ENCODE data around the gene CEACAM5. TPM values are rescaled to one million over a fixed set of nuclear protein-coding genes. Genes with fewer than 3 reads are reported as not detected.
A peak's percentile ranks its signal among the peaks of the same experiment; 100 is the strongest.
"Not testable (repeated sequence)": the region's sequence is repeated elsewhere in the genome, so short reads cannot be mapped to it uniquely, and the experiment has no call there.

CEACAM5 gene
- total RNA-seq, 1 donor from 2014 or later: not detected

GRCh38 chr19:41734585-41734984 lies 26.2 kb downstream of the CEACAM5 start:
- H3K27me3 Mint-ChIP-seq (ENCODE audit: low read depth): peaks cover 58% of the 10 kb centered on the region
- no peaks in the 10 kb centered on the region for H3K36me3 Mint-ChIP-seq (ENCODE audit: low read depth)
- intact Hi-C loops (cut with micrococcal nuclease): no loop called here
- no peaks in the 10 kb centered on the region for H3K9me3 Mint-ChIP-seq
- peaks cover 3% of the 10 kb centered on the region for H3K4me1 Mint-ChIP-seq (ENCODE audit: low read depth)
- no peak overlapping the region for H3K4me3 Mint-ChIP-seq (ENCODE audit: low read depth)
- no peak overlapping the region for H3K27ac Mint-ChIP-seq
- DNase-seq (ENCODE audit: low spot score): no peak

GRCh38 chr19:41735071-41735600 lies 26.7 kb downstream of the CEACAM5 start:
- H3K9me3 Mint-ChIP-seq: no peaks in the 10 kb centered on the region
- intact Hi-C loops (cut with micrococcal nuclease): no loop called here
- H3K4me3 Mint-ChIP-seq (ENCODE audit: low read depth): no peak overlapping the region
- H3K27me3 Mint-ChIP-seq (ENCODE audit: low read depth): peaks cover 63% of the 10 kb centered on the region
- H3K27ac Mint-ChIP-seq: no peak overlapping the region
- peaks cover 8% of the 10 kb centered on the region for H3K4me1 Mint-ChIP-seq (ENCODE audit: low read depth)
- no peak for DNase-seq (ENCODE audit: low spot score)
- H3K36me3 Mint-ChIP-seq (ENCODE audit: low read depth): no peaks in the 10 kb centered on the region

- Mint-ChIP-seq H3K9me3 (no peaks in the 10 kb centered on the region), H3K27me3 (ENCODE audit: low read depth) (peaks cover 57% of the 10 kb centered on the region), H3K4me1 (ENCODE audit: low read depth) (peaks cover 20% of the 10 kb centered on the region), H3K27ac (no peak overlapping the region), H3K36me3 (ENCODE audit: low read depth) (no peaks in the 10 kb centered on the region), H3K4me3 (ENCODE audit: low read depth) (no peak overlapping the region)
- DNase-seq (ENCODE audit: low spot score): no peak
- intact Hi-C loops (cut with micrococcal nuclease): no loop called here
Measured at GRCh38 chr19:41739361-41739760, 30.9 kb downstream of the CEACAM5 start.

- H3K27me3 Mint-ChIP-seq (ENCODE audit: low read depth): peaks cover 62% of the 10 kb centered on the region
Measured at GRCh38 chr19:41740415-41741243, 32.2 kb downstream of the CEACAM5 start.

GRCh38 chr19:41741244-41741554 lies 32.8 kb downstream of the CEACAM5 start:
- peaks cover 62% of the 10 kb centered on the region for H3K27me3 Mint-ChIP-seq (ENCODE audit: low read depth)
- H3K4me1 Mint-ChIP-seq (ENCODE audit: low read depth): peaks cover 18% of the 10 kb centered on the region
- no peak overlapping the region for H3K4me3 Mint-ChIP-seq (ENCODE audit: low read depth)
- no peaks in the 10 kb centered on the region for H3K36me3 Mint-ChIP-seq (ENCODE audit: low read depth)
- no peak for DNase-seq (ENCODE audit: low spot score)
- no peaks in the 10 kb centered on the region for H3K9me3 Mint-ChIP-seq
- H3K27ac Mint-ChIP-seq: peak overlapping the region; percentile 51
- intact Hi-C loops (cut with micrococcal nuclease): no loop called here

More at GRCh38 chr19:41740415-41741243, 32.2 kb downstream of the CEACAM5 start:
- H3K4me1 Mint-ChIP-seq (ENCODE audit: low read depth): peaks cover 18% of the 10 kb centered on the region
- no peak overlapping the region for H3K4me3 Mint-ChIP-seq (ENCODE audit: low read depth)
- intact Hi-C loops (cut with micrococcal nuclease): loop anchor here (1.0 kb wide), 1 partner anchor 205 kb away; no protein-coding TSS in a partner anchor
- no peaks in the 10 kb centered on the region for H3K9me3 Mint-ChIP-seq
- DNase-seq (ENCODE audit: low spot score): no peak
- peak overlapping the region; percentile 51 for H3K27ac Mint-ChIP-seq
- H3K36me3 Mint-ChIP-seq (ENCODE audit: low read depth): no peaks in the 10 kb centered on the region

- Mint-ChIP-seq H3K4me1 (ENCODE audit: low read depth) (peaks cover 20% of the 10 kb centered on the region), H3K27ac (no peak overlapping the region), H3K27me3 (ENCODE audit: low read depth) (peaks cover 62% of the 10 kb centered on the region), H3K36me3 (ENCODE audit: low read depth) (no peaks in the 10 kb centered on the region), H3K4me3 (ENCODE audit: low read depth) (no peak overlapping the region), H3K9me3 (no peaks in the 10 kb centered on the region)
- intact Hi-C loops (cut with micrococcal nuclease): loop anchor here (5.0 kb wide), 1 partner anchor 103 kb away; no protein-coding TSS in a partner anchor
- no peak for DNase-seq (ENCODE audit: low spot score)
Measured at GRCh38 chr19:41744850-41745249, 36.4 kb downstream of the CEACAM5 start.

- no peak overlapping the region for H3K4me3 Mint-ChIP-seq (ENCODE audit: low read depth)
- no peak for DNase-seq (ENCODE audit: low spot score)
- peaks cover 61% of the 10 kb centered on the region for H3K27me3 Mint-ChIP-seq (ENCODE audit: low read depth)
- H3K9me3 Mint-ChIP-seq: no peaks in the 10 kb centered on the region
- intact Hi-C loops (cut with micrococcal nuclease): loop anchor here (1.0 to 5.0 kb wide), 2 partner anchors 38 to 103 kb away; no protein-coding TSS in a partner anchor
- peaks cover 12% of the 10 kb centered on the region for H3K4me1 Mint-ChIP-seq (ENCODE audit: low read depth)
- H3K27ac Mint-ChIP-seq: no peak overlapping the region
- H3K36me3 Mint-ChIP-seq (ENCODE audit: low read depth): no peaks in the 10 kb centered on the region
Measured at GRCh38 chr19:41745756-41746155, 37.3 kb downstream of the CEACAM5 start.

GRCh38 chr19:41746593-41747227 lies 38.3 kb downstream of the CEACAM5 start:
- Mint-ChIP-seq H3K27me3 (ENCODE audit: low read depth) (peaks cover 62% of the 10 kb centered on the region), H3K4me3 (ENCODE audit: low read depth) (no peak overlapping the region), H3K27ac (no peak overlapping the region), H3K36me3 (ENCODE audit: low read depth) (no peaks in the 10 kb centered on the region), H3K9me3 (no peaks in the 10 kb centered on the region), H3K4me1 (ENCODE audit: low read depth) (peaks cover 6% of the 10 kb centered on the region)
- intact Hi-C loops (cut with micrococcal nuclease): loop anchor here (1.0 to 5.0 kb wide), 2 partner anchors 39 to 104 kb away; no protein-coding TSS in a partner anchor
- peak; percentile 20 for DNase-seq (ENCODE audit: low spot score)

GRCh38 chr19:41748012-41748411 lies 39.6 kb downstream of the CEACAM5 start:
- no peak overlapping the region for H3K4me3 Mint-ChIP-seq (ENCODE audit: low read depth)
- intact Hi-C loops (cut with micrococcal nuclease): loop anchor here (5.0 kb wide), 1 partner anchor 106 kb away; no protein-coding TSS in a partner anchor
- no peak overlapping the region for H3K27ac Mint-ChIP-seq
- no peak for DNase-seq (ENCODE audit: low spot score)
- peaks cover 6% of the 10 kb centered on the region for H3K4me1 Mint-ChIP-seq (ENCODE audit: low read depth)
- H3K9me3 Mint-ChIP-seq: no peaks in the 10 kb centered on the region
- peaks cover 64% of the 10 kb centered on the region for H3K27me3 Mint-ChIP-seq (ENCODE audit: low read depth)
- H3K36me3 Mint-ChIP-seq (ENCODE audit: low read depth): no peaks in the 10 kb centered on the region

GRCh38 chr19:41750248-41751134 lies 42.1 kb downstream of the CEACAM5 start:
- H3K27me3 Mint-ChIP-seq (ENCODE audit: low read depth): peaks cover 50% of the 10 kb centered on the region
- H3K36me3 Mint-ChIP-seq (ENCODE audit: low read depth); H3K4me3 Mint-ChIP-seq (ENCODE audit: low read depth); H3K27ac Mint-ChIP-seq; intact Hi-C loops (cut with micrococcal nuclease); H3K9me3 Mint-ChIP-seq; H3K4me1 Mint-ChIP-seq (ENCODE audit: low read depth); DNase-seq (ENCODE audit: low spot score): not testable (repeated sequence)

- H3K4me1 Mint-ChIP-seq (ENCODE audit: low read depth): peaks cover 5% of the 10 kb centered on the region
- peak; percentile 52 for DNase-seq (ENCODE audit: low spot score)
- H3K4me3 Mint-ChIP-seq (ENCODE audit: low read depth): no peak overlapping the region
- H3K27me3 Mint-ChIP-seq (ENCODE audit: low read depth): peaks cover 40% of the 10 kb centered on the region
- H3K36me3 Mint-ChIP-seq (ENCODE audit: low read depth): no peaks in the 10 kb centered on the region
- H3K9me3 Mint-ChIP-seq: no peaks in the 10 kb centered on the region
- no peak overlapping the region for H3K27ac Mint-ChIP-seq
- intact Hi-C loops (cut with micrococcal nuclease): loop anchor here (1.0 kb wide), 1 partner anchor 32 kb away; no protein-coding TSS in a partner anchor
Measured at GRCh38 chr19:41753159-41753558, 44.7 kb downstream of the CEACAM5 start.

- intact Hi-C loops (cut with micrococcal nuclease): loop anchor here (1.0 kb wide), 1 partner anchor 31 kb away; no protein-coding TSS in a partner anchor
Measured at GRCh38 chr19:41753936-41754529, 45.6 kb downstream of the CEACAM5 start.

More at GRCh38 chr19:41753936-41754529, 45.6 kb downstream of the CEACAM5 start:
- Mint-ChIP-seq H3K27ac (no peak overlapping the region), H3K4me1 (ENCODE audit: low read depth) (peaks cover 5% of the 10 kb centered on the region), H3K27me3 (ENCODE audit: low read depth) (peaks cover 37% of the 10 kb centered on the region), H3K36me3 (ENCODE audit: low read depth) (no peaks in the 10 kb centered on the region), H3K9me3 (no peaks in the 10 kb centered on the region), H3K4me3 (ENCODE audit: low read depth) (no peak overlapping the region)
- peak; percentile 48 for DNase-seq (ENCODE audit: low spot score)
